ENCODE data around the gene SPATA32. TPM values are rescaled to one million over a fixed set of nuclear protein-coding genes. Genes with fewer than 3 reads are reported as not detected.

SPATA32 gene
- total RNA-seq, 3 donors from 2014 or later, result 0.44 TPM; not detected in 2

GRCh38 chr17:45236282-45236606 lies 25.6 kb downstream of the SPATA32 start:
- no peak overlapping the region for H3K27ac ChIP-seq
- no peaks in the 10 kb centered on the region for H3K27me3 ChIP-seq
- no peak overlapping the region for H3K4me3 ChIP-seq
- no peak for TF ChIP-seq CTCF (IDR thresholded peaks at IDR 0.05)
- no peak for TF ChIP-seq POLR2A (IDR thresholded peaks at IDR 0.05)
- no peak for TF ChIP-seq POLR2AphosphoS5 (IDR thresholded peaks at IDR 0.05)
- no peaks in the 10 kb centered on the region for H3K9me3 ChIP-seq
- no peak for DNase-seq (ENCODE audit: low spot score in 2 of 2)
- intact Hi-C loops (cut with DNase I; ENCODE audit: low total_unique reads), result no loop called here
- no peaks in the 10 kb centered on the region for H3K36me3 ChIP-seq
- H3K4me1 ChIP-seq, result peaks cover 0 to 2% of the 10 kb centered on the region in 2 donors

GRCh38 chr17:45235416-45236281 lies 26.2 kb downstream of the SPATA32 start:
- intact Hi-C loops (cut with DNase I; ENCODE audit: low total_unique reads), result no loop called here
- no peaks in the 10 kb centered on the region for H3K36me3 ChIP-seq
- no peak overlapping the region for H3K27ac ChIP-seq
- H3K27me3 ChIP-seq, result no peaks in the 10 kb centered on the region
- H3K9me3 ChIP-seq, result no peaks in the 10 kb centered on the region
- DNase-seq (ENCODE audit: low spot score in 2 of 2), result peak; percentile 56 to 77
- TF ChIP-seq CTCF (IDR thresholded peaks at IDR 0.05) (peak; percentile 61 to 74 (median 64)), POLR2AphosphoS5 (IDR thresholded peaks at IDR 0.05) (no peak)
- no peaks in the 10 kb centered on the region for H3K4me1 ChIP-seq
- H3K4me3 ChIP-seq, result no peak overlapping the region

GRCh38 chr17:45234641-45235415 lies 27.1 kb downstream of the SPATA32 start:
- Histone ChIP-seq H3K4me3 (no peak overlapping the region), H3K4me1 (no peaks in the 10 kb centered on the region), H3K27ac (no peak overlapping the region), H3K27me3 (no peaks in the 10 kb centered on the region), H3K9me3 (no peaks in the 10 kb centered on the region), H3K36me3 (no peaks in the 10 kb centered on the region)
- no peak for TF ChIP-seq POLR2AphosphoS5 (IDR thresholded peaks at IDR 0.05)
- TF ChIP-seq CTCF (IDR thresholded peaks at IDR 0.05), result no peak
- TF ChIP-seq POLR2A (IDR thresholded peaks at IDR 0.05), result no peak
- no peak for DNase-seq (ENCODE audit: low spot score in 2 of 2)
- intact Hi-C loops (cut with DNase I; ENCODE audit: low total_unique reads), result no loop called here

GRCh38 chr17:45233423-45233924 lies 28.4 kb downstream of the SPATA32 start:
- no peaks in the 10 kb centered on the region for H3K36me3 ChIP-seq
- no peak overlapping the region for H3K4me3 ChIP-seq
- H3K9me3 ChIP-seq, result no peaks in the 10 kb centered on the region
- peaks cover 0 to 4% of the 10 kb centered on the region in 2 donors for H3K4me1 ChIP-seq
- intact Hi-C loops (cut with DNase I; ENCODE audit: low total_unique reads), result no loop called here
- H3K27me3 ChIP-seq, result no peaks in the 10 kb centered on the region
- no peak for TF ChIP-seq POLR2A (IDR thresholded peaks at IDR 0.05)
- TF ChIP-seq POLR2AphosphoS5 (IDR thresholded peaks at IDR 0.05), result no peak
- no peak for TF ChIP-seq CTCF (IDR thresholded peaks at IDR 0.05)
- H3K27ac ChIP-seq, result no peak overlapping the region
- no peak for DNase-seq (ENCODE audit: low spot score in 2 of 2)

All from breast epithelium (tissue), 4 donors.